Measurements from ENCODE around the gene GLO1.

Gene GLO1

GRCh38 chr6:38697846-38698245 is 5.1 kb downstream of the GLO1 start:
- Histone ChIP-seq H3K79me1 (ENCODE audit: low read depth, low read length) (peaks cover 6% of the 10 kb centered on the region), H3K4ac (ENCODE audit: low read length) (no peak overlapping the region), H3K9me3 (replicated peaks in 1 of 2; ENCODE audit: control insufficient read depth in 2 of 2, insufficient read depth in 1 of 2, low read depth in 1 of 2, low read length in 2 of 2) (peaks cover 8 to 66% of the 10 kb centered on the region in 2 donors), H3K27ac (replicated peaks; ENCODE audit: low read length) (no peak overlapping the region), H2AK5ac (ENCODE audit: low read depth, low read length) (no peak overlapping the region), H3K4me2 (ENCODE audit: insufficient read depth, low read length, poor library complexity, severe bottlenecking) (no peak overlapping the region), H3K36me3 (replicated peaks in 1 of 2; ENCODE audit: control insufficient read depth in 2 of 2, insufficient read depth in 2 of 2, low read length in 2 of 2) (peaks cover 12 to 72% of the 10 kb centered on the region in 2 donors), H2BK12ac (ENCODE audit: low read length) (no peak overlapping the region), H3K4me3 (ENCODE audit: low read length in 2 of 2) (no peak overlapping the region), H2AFZ (ENCODE audit: low read length) (no peak overlapping the region), H3K4me1 (ENCODE audit: control insufficient read depth in 2 of 2, insufficient read depth in 1 of 2, low read depth in 1 of 2, low read length in 2 of 2) (no peaks in the 10 kb centered on the region), H2BK120ac (ENCODE audit: low read depth, low read length) (no peak overlapping the region), H3K27me3 (ENCODE audit: control insufficient read depth in 3 of 3, insufficient read depth in 3 of 3, low read depth in 1 of 3, low read length in 3 of 3) (no peaks in the 10 kb centered on the region), H4K91ac (ENCODE audit: low read depth, low read length, poor library complexity) (no peak overlapping the region), H3K18ac (ENCODE audit: low read length) (no peak overlapping the region), H3K23ac (ENCODE audit: low read depth, low read length, poor library complexity) (no peak overlapping the region), H3K14ac (ENCODE audit: low read length) (no peak overlapping the region), H3K9ac (ENCODE audit: low read depth, low read length, poor library complexity) (no peak overlapping the region), H2BK5ac (ENCODE audit: low read length) (no peak overlapping the region), H2BK15ac (ENCODE audit: low read length) (no peak overlapping the region), H4K8ac (ENCODE audit: low read depth, low read length) (no peak overlapping the region)
- DNase-seq (ENCODE audit: low spot score), result no peak
- WGBS, 2 donors (ENCODE audit: extremely low coverage in 2 of 2, insufficient read length in 2 of 2, insufficient replicate concordance in 1 of 2), result 100% methylated on average over 2 of the region's 3 CpGs; no CpG with 5 or more reads in 1 of the 2 donors

GRCh38 chr6:38696345-38696744 is 6.6 kb downstream of the GLO1 start:
- no peak overlapping the region for H3K4ac ChIP-seq (ENCODE audit: low read length)
- no peak overlapping the region for H2BK12ac ChIP-seq (ENCODE audit: low read length)
- H3K4me2 ChIP-seq (ENCODE audit: insufficient read depth, low read length, poor library complexity, severe bottlenecking), result no peak overlapping the region
- peaks cover 12 to 75% of the 10 kb centered on the region in 2 donors for H3K36me3 ChIP-seq (replicated peaks in 1 of 2; ENCODE audit: control insufficient read depth in 2 of 2, insufficient read depth in 2 of 2, low read length in 2 of 2)
- H2BK5ac ChIP-seq (ENCODE audit: low read length), result no peak overlapping the region
- H4K8ac ChIP-seq (ENCODE audit: low read depth, low read length), result no peak overlapping the region
- H4K91ac ChIP-seq (ENCODE audit: low read depth, low read length, poor library complexity), result no peak overlapping the region
- no peak overlapping the region for H2AK5ac ChIP-seq (ENCODE audit: low read depth, low read length)
- peaks cover 3% of the 10 kb centered on the region for H3K79me1 ChIP-seq (ENCODE audit: low read depth, low read length)
- H3K4me1 ChIP-seq (ENCODE audit: control insufficient read depth in 2 of 2, insufficient read depth in 1 of 2, low read depth in 1 of 2, low read length in 2 of 2), result no peaks in the 10 kb centered on the region
- no peak overlapping the region for H2BK15ac ChIP-seq (ENCODE audit: low read length)
- H3K27me3 ChIP-seq (ENCODE audit: control insufficient read depth in 3 of 3, insufficient read depth in 3 of 3, low read depth in 1 of 3, low read length in 3 of 3), result no peaks in the 10 kb centered on the region
- peaks cover 8 to 68% of the 10 kb centered on the region in 2 donors for H3K9me3 ChIP-seq (replicated peaks in 1 of 2; ENCODE audit: control insufficient read depth in 2 of 2, insufficient read depth in 1 of 2, low read depth in 1 of 2, low read length in 2 of 2)
- DNase-seq (ENCODE audit: low spot score), result no peak
- H3K27ac ChIP-seq (replicated peaks; ENCODE audit: low read length), result no peak overlapping the region
- no peak overlapping the region for H3K9ac ChIP-seq (ENCODE audit: low read depth, low read length, poor library complexity)
- H3K4me3 ChIP-seq (ENCODE audit: low read length in 2 of 2), result no peak overlapping the region
- no peak overlapping the region for H3K23ac ChIP-seq (ENCODE audit: low read depth, low read length, poor library complexity)
- H2AFZ ChIP-seq (ENCODE audit: low read length), result no peak overlapping the region
- no peak overlapping the region for H3K18ac ChIP-seq (ENCODE audit: low read length)
- no peak overlapping the region for H2BK120ac ChIP-seq (ENCODE audit: low read depth, low read length)
- H3K14ac ChIP-seq (ENCODE audit: low read length), result no peak overlapping the region

- no CpG with 5 or more reads among the region's 1 CpG for WGBS, 2 donors (ENCODE audit: extremely low coverage in 2 of 2, insufficient read length in 2 of 2, insufficient replicate concordance in 1 of 2)
- H3K36me3 ChIP-seq (replicated peaks in 1 of 2; ENCODE audit: control insufficient read depth in 2 of 2, insufficient read depth in 2 of 2, low read length in 2 of 2), result peaks cover 11 to 71% of the 10 kb centered on the region in 2 donors
- H3K4me3 ChIP-seq (ENCODE audit: low read length in 2 of 2), result no peak overlapping the region
These were observed 7.0 kb downstream of the GLO1 start for GRCh38 chr6:38695933-38696332.

GRCh38 chr6:38695227-38695900 is 7.6 kb downstream of the GLO1 start:
- no peak overlapping the region for H3K9ac ChIP-seq (ENCODE audit: low read depth, low read length, poor library complexity)
- no peak overlapping the region for H3K23ac ChIP-seq (ENCODE audit: low read depth, low read length, poor library complexity)
- no peak overlapping the region for H2BK15ac ChIP-seq (ENCODE audit: low read length)
- no peaks in the 10 kb centered on the region for H3K4me1 ChIP-seq (ENCODE audit: control insufficient read depth in 2 of 2, insufficient read depth in 1 of 2, low read depth in 1 of 2, low read length in 2 of 2)
- H3K27me3 ChIP-seq (ENCODE audit: control insufficient read depth in 3 of 3, insufficient read depth in 3 of 3, low read depth in 1 of 3, low read length in 3 of 3), result no peaks in the 10 kb centered on the region
- peaks cover 4 to 59% of the 10 kb centered on the region in 2 donors for H3K9me3 ChIP-seq (replicated peaks in 1 of 2; ENCODE audit: control insufficient read depth in 2 of 2, insufficient read depth in 1 of 2, low read depth in 1 of 2, low read length in 2 of 2)
- no CpG with 5 or more reads among the region's 2 CpGs for WGBS, 2 donors (ENCODE audit: extremely low coverage in 2 of 2, insufficient read length in 2 of 2, insufficient replicate concordance in 1 of 2)
- no peak overlapping the region for H3K4me2 ChIP-seq (ENCODE audit: insufficient read depth, low read length, poor library complexity, severe bottlenecking)
- H3K4ac ChIP-seq (ENCODE audit: low read length), result no peak overlapping the region
- H4K91ac ChIP-seq (ENCODE audit: low read depth, low read length, poor library complexity), result no peak overlapping the region
- H2AFZ ChIP-seq (ENCODE audit: low read length), result no peak overlapping the region
- no peak overlapping the region for H2AK5ac ChIP-seq (ENCODE audit: low read depth, low read length)
- H3K14ac ChIP-seq (ENCODE audit: low read length), result no peak overlapping the region
- H3K18ac ChIP-seq (ENCODE audit: low read length), result no peak overlapping the region
- H4K8ac ChIP-seq (ENCODE audit: low read depth, low read length), result no peak overlapping the region
- H2BK12ac ChIP-seq (ENCODE audit: low read length), result no peak overlapping the region
- no peak overlapping the region for H3K4me3 ChIP-seq (ENCODE audit: low read length in 2 of 2)
- H3K36me3 ChIP-seq (replicated peaks in 1 of 2; ENCODE audit: control insufficient read depth in 2 of 2, insufficient read depth in 2 of 2, low read length in 2 of 2), result peaks cover 9 to 66% of the 10 kb centered on the region in 2 donors
- DNase-seq (ENCODE audit: low spot score), result no peak
- H3K27ac ChIP-seq (replicated peaks; ENCODE audit: low read length), result no peak overlapping the region
- peaks cover 3% of the 10 kb centered on the region for H3K79me1 ChIP-seq (ENCODE audit: low read depth, low read length)
- H2BK5ac ChIP-seq (ENCODE audit: low read length), result no peak overlapping the region
- H2BK120ac ChIP-seq (ENCODE audit: low read depth, low read length), result no peak overlapping the region

More at GRCh38 chr6:38695933-38696332, 7.0 kb downstream of the GLO1 start:
- H2BK5ac ChIP-seq (ENCODE audit: low read length), result no peak overlapping the region
- no peak overlapping the region for H2BK15ac ChIP-seq (ENCODE audit: low read length)
- no peak overlapping the region for H2BK120ac ChIP-seq (ENCODE audit: low read depth, low read length)
- H2AFZ ChIP-seq (ENCODE audit: low read length), result no peak overlapping the region
- H3K9ac ChIP-seq (ENCODE audit: low read depth, low read length, poor library complexity), result no peak overlapping the region
- no peak overlapping the region for H3K23ac ChIP-seq (ENCODE audit: low read depth, low read length, poor library complexity)
- H4K8ac ChIP-seq (ENCODE audit: low read depth, low read length), result no peak overlapping the region
- no peak overlapping the region for H4K91ac ChIP-seq (ENCODE audit: low read depth, low read length, poor library complexity)
- H3K14ac ChIP-seq (ENCODE audit: low read length), result no peak overlapping the region
- H2BK12ac ChIP-seq (ENCODE audit: low read length), result no peak overlapping the region
- no peaks in the 10 kb centered on the region for H3K27me3 ChIP-seq (ENCODE audit: control insufficient read depth in 3 of 3, insufficient read depth in 3 of 3, low read depth in 1 of 3, low read length in 3 of 3)
- no peak overlapping the region for H3K4ac ChIP-seq (ENCODE audit: low read length)
- H2AK5ac ChIP-seq (ENCODE audit: low read depth, low read length), result no peak overlapping the region
- no peak overlapping the region for H3K27ac ChIP-seq (replicated peaks; ENCODE audit: low read length)
- no peak overlapping the region for H3K4me2 ChIP-seq (ENCODE audit: insufficient read depth, low read length, poor library complexity, severe bottlenecking)
- no peak for DNase-seq (ENCODE audit: low spot score)
- H3K18ac ChIP-seq (ENCODE audit: low read length), result no peak overlapping the region
- H3K9me3 ChIP-seq (replicated peaks in 1 of 2; ENCODE audit: control insufficient read depth in 2 of 2, insufficient read depth in 1 of 2, low read depth in 1 of 2, low read length in 2 of 2), result peaks cover 7 to 64% of the 10 kb centered on the region in 2 donors
- no peaks in the 10 kb centered on the region for H3K4me1 ChIP-seq (ENCODE audit: control insufficient read depth in 2 of 2, insufficient read depth in 1 of 2, low read depth in 1 of 2, low read length in 2 of 2)
- H3K79me1 ChIP-seq (ENCODE audit: low read depth, low read length), result peaks cover 3% of the 10 kb centered on the region

Data from neuronal stem cell (in vitro differentiated cells).